Upper lobe of left lung (tissue), 6 donors: ENCODE data around the gene OR52B6. TPM values are rescaled to one million over a fixed set of nuclear protein-coding genes. Genes with fewer than 3 reads are reported as not detected.

Source experiments
- ATAC-seq, 2 donors: fragments of 200-7000 bp; cut with Tn5 transposase; one replicate each; pipeline ENCODE4 v1.9.1; 2022; ENCODE audit warnings: mild to moderate bottlenecking in 2 of 2, moderate library complexity in 2 of 2; ENCODE audit not compliant: low FRiP score in 2 of 2
- DNase-seq, 2 donors: peaks; one replicate each; pipeline ENCODE4 v3.0.0-alpha.2; 2019 to 2020
- H3K27ac ChIP-seq, 4 donors: fragments of 200-600 bp; sonication (generic); one replicate each; pipeline ENCODE4 v1.5.1; 2016 to 2019
- H3K27me3 ChIP-seq, 4 donors: fragments of 200-600 bp; sonication (generic); one replicate each; pipeline ENCODE4 v1.5.1; 2017 to 2019
- H3K36me3 ChIP-seq, 4 donors: fragments of 200-600 bp; sonication (generic); one replicate each; pipeline ENCODE4 v1.5.1; 2016 to 2019
- H3K4me1 ChIP-seq, 4 donors: fragments of 200-600 bp; sonication (generic); one replicate each; pipeline ENCODE4 v1.5.1; 2018 to 2019
- H3K4me3 ChIP-seq, 4 donors: fragments of 200-600 bp; sonication (generic); one replicate each; pipeline ENCODE4 v1.5.1; 2017 to 2019; ENCODE audit warnings: mild to moderate bottlenecking in 2 of 4, moderate library complexity in 1 of 4
- H3K9me3 ChIP-seq, 4 donors: fragments of 200-600 bp; sonication (generic); one replicate each; pipeline ENCODE4 v1.5.1; 2018 to 2019
- EP300 ChIP-seq, 4 donors: sonication (generic); formaldehyde crosslinking; IDR thresholded peaks; one replicate each; pipeline ENCODE4 v1.5.1; 2017; ENCODE audit warnings: antibody characterized with exemption in 4 of 4, control low read depth in 2 of 4
- POLR2A ChIP-seq, 4 donors: fragments of 450-650 bp; IDR thresholded peaks; one replicate each; pipeline ENCODE4 v1.5.1; 2016 to 2017; ENCODE audit warnings: antibody characterized with exemption in 4 of 4, mild to moderate bottlenecking in 2 of 4
- POLR2AphosphoS5 ChIP-seq, 2 donors: sonication (generic); formaldehyde crosslinking; IDR thresholded peaks; one replicate each; pipeline ENCODE4 v1.5.1; 2017; ENCODE audit warnings: antibody characterized with exemption in 2 of 2
- WGBS, 2 donors: methylation state at CpG; one replicate each; pipeline ENCODE4 v1.1.5; 2017 to 2018; 5-methylcytosine and 5-hydroxymethylcytosine counted together
- total RNA-seq, 6 donors: library from RNA; depleted of rRNA in 4 of 6; stranded (reverse); fragments of >200 nt in 4 of 6; gene quantifications; one replicate each; pipeline versions ENCODE4 v1.1.0 to v1.2.1, GENCODE V29; 2016 to 2021
- TF ChIP-seq, protein P1 (sequence below), 6 experiments: fragments of 450-650 bp in 4 of 6; fragments of 200-600 bp in 2 of 6; sonication (generic) in 2 of 6; IDR thresholded peaks; one replicate each; pipeline ENCODE4 v1.5.1; 2016 to 2019; ENCODE audit warnings: antibody characterized with exemption in 6 of 6
- donor health status: DM: no; HTN: no; CAD: no; lungs with moderate emphysema.
- donor health status: DM: no; HTN: yes; CAD: no; lungs with severe emphysema.

Gene OR52B6, protein sequence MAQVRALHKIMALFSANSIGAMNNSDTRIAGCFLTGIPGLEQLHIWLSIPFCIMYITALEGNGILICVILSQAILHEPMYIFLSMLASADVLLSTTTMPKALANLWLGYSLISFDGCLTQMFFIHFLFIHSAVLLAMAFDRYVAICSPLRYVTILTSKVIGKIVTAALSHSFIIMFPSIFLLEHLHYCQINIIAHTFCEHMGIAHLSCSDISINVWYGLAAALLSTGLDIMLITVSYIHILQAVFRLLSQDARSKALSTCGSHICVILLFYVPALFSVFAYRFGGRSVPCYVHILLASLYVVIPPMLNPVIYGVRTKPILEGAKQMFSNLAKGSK
- not detected for total RNA-seq

DNA sequence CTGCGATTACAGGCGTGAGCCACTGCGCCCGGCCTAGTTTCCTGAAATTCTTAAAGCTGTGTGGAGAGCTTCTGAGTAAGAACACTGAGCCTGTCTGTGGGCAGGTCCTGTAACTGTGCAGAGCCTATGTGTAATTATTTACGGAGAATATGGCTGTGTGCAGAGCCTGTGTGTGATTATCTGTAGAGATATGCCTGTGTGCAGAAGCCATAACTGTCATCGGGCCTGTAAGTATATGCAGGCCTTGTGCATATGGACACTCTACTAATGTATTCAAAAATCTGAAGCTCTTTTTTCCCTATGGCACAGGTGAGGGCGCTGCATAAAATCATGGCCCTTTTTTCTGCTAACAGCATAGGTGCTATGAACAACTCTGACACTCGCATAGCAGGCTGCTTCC lies at the start of gene OR52B6:
OR52B6 (plus strand) TSS at position 301 of the 400 bp plus-strand sequence; CDS start at position 301, 0 bp downstream.
- Histone ChIP-seq H3K4me3 (no peak within 1 kb of the TSS), H3K9me3 (no peaks in the 10 kb centered on the region), H3K27ac (no peak within 1 kb of the TSS), H3K36me3 (no peaks in the 10 kb centered on the region), H3K4me1 (no peaks in the 10 kb centered on the region), H3K27me3 (no peaks in the 10 kb centered on the region)
- DNase-seq = no peak
- 92 to 95% methylated on average over 8 of the region's 8 CpGs for WGBS, 2 donors
- ATAC-seq = no peak
- TF ChIP-seq, protein P1, sequence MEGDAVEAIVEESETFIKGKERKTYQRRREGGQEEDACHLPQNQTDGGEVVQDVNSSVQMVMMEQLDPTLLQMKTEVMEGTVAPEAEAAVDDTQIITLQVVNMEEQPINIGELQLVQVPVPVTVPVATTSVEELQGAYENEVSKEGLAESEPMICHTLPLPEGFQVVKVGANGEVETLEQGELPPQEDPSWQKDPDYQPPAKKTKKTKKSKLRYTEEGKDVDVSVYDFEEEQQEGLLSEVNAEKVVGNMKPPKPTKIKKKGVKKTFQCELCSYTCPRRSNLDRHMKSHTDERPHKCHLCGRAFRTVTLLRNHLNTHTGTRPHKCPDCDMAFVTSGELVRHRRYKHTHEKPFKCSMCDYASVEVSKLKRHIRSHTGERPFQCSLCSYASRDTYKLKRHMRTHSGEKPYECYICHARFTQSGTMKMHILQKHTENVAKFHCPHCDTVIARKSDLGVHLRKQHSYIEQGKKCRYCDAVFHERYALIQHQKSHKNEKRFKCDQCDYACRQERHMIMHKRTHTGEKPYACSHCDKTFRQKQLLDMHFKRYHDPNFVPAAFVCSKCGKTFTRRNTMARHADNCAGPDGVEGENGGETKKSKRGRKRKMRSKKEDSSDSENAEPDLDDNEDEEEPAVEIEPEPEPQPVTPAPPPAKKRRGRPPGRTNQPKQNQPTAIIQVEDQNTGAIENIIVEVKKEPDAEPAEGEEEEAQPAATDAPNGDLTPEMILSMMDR (IDR thresholded peaks at IDR 0.05) = no peak
- TF ChIP-seq POLR2AphosphoS5 (IDR thresholded peaks at IDR 0.05) = no peak
- TF ChIP-seq POLR2A (IDR thresholded peaks at IDR 0.05) = no peak
- TF ChIP-seq EP300 (IDR thresholded peaks at IDR 0.05) = no peak

DNA sequence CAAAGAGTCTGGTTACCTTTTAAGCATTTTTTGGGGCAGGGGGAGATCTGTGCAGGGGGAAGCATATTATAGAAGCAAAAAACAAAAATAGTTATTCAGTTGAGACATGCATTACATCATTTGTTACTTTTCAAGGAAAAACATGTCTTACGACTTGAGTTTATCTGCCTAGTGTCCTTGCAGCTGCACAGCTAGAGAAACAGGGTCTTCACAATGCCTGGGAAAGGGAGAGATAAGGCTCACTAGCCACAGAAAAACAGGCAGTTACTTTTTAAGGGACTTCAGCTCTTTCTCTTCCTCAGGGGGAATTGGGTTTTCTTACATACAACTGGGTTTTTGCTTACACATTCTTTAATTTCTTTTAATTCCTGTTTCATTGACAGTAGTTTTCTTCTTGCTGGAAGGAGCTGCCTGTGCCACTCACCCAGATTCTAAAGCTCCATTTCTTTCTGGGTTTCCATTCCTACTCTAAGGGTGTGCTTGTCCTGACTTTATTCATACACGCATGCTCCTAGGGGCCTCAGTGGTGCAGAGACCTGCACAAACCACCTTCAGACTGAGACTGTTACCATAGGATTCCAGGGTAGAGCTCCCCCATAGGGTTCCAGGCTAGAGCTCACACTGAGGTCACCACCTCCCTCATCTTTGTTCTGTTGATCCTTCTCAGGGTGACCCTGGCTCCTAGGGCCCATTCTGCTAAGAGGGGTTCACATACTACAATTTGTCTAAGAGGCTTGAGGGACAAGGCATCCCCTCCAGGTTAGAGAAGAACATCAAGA lies 49.4 kb upstream of the OR52B6 start:
- ATAC-seq (no peak), DNase-seq (no peak)
- Histone ChIP-seq H3K36me3 (no peaks in the 10 kb centered on the region), H3K27ac (no peak overlapping the region), H3K9me3 (no peaks in the 10 kb centered on the region), H3K4me1 (no peaks in the 10 kb centered on the region), H3K4me3 (no peak overlapping the region), H3K27me3 (no peaks in the 10 kb centered on the region)
- TF ChIP-seq EP300 (IDR thresholded peaks at IDR 0.05) (no peak), POLR2AphosphoS5 (IDR thresholded peaks at IDR 0.05) (no peak), POLR2A (IDR thresholded peaks at IDR 0.05) (no peak)
- TF ChIP-seq, protein P1 (IDR thresholded peaks at IDR 0.05) = no peak
- WGBS, 2 donors = 78 to 97% methylated on average over 2 of the region's 2 CpGs

GRCh38 chr11:5534046-5534445 lies 46.6 kb upstream of the OR52B6 start:
- no peak for ATAC-seq
- whole genome bisulfite sequencing, 2 donors = 77 to 84% methylated on average over 1 of the region's 1 CpG

DNA sequence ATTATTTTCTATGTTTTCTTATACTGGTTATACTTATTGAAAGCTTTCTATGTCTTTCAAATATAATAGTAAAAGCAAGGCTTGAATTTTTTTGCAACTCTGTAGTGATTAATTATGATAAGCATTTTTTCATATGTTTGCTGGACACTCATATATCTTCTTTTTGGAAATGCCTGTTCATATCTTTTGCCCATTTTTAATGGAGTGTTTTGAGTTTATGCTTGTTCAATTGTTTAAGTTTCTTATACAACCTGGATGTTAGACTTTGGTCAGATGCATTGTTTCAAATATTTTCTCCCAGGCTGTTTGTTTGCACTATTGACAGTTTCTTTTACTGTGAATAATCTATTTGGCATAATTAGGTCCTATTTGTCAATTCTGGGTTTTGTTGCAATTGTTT lies 44.2 kb upstream of the OR52B6 start:
- no peaks in the 10 kb centered on the region for H3K4me1 ChIP-seq
- no peaks in the 10 kb centered on the region for H3K36me3 ChIP-seq
- no peaks in the 10 kb centered on the region for H3K9me3 ChIP-seq
- ATAC-seq (no peak), DNase-seq (no peak)
- no peak overlapping the region for H3K4me3 ChIP-seq
- TF ChIP-seq POLR2A (IDR thresholded peaks at IDR 0.05) (no peak), EP300 (IDR thresholded peaks at IDR 0.05) (no peak), POLR2AphosphoS5 (IDR thresholded peaks at IDR 0.05) (no peak)
- TF ChIP-seq, protein P1 (IDR thresholded peaks at IDR 0.05) = no peak
- no peaks in the 10 kb centered on the region for H3K27me3 ChIP-seq
- no peak overlapping the region for H3K27ac ChIP-seq

More at GRCh38 chr11:5534046-5534445, 46.6 kb upstream of the OR52B6 start:
- Histone ChIP-seq H3K9me3 (no peaks in the 10 kb centered on the region), H3K27ac (no peak overlapping the region), H3K36me3 (no peaks in the 10 kb centered on the region), H3K4me1 (no peaks in the 10 kb centered on the region), H3K27me3 (no peaks in the 10 kb centered on the region), H3K4me3 (no peak overlapping the region)
- DNase-seq = no peak
- no peak for TF ChIP-seq POLR2A (IDR thresholded peaks at IDR 0.05)
- TF ChIP-seq POLR2AphosphoS5 (IDR thresholded peaks at IDR 0.05) = no peak
- no peak for TF ChIP-seq EP300 (IDR thresholded peaks at IDR 0.05)
- TF ChIP-seq, protein P1 (IDR thresholded peaks at IDR 0.05) = no peak
